ENCODE data around the gene FA2H. TPM values are rescaled to one million over a fixed set of nuclear protein-coding genes. Genes with fewer than 3 reads are reported as not detected.
A peak's percentile ranks its signal among the peaks of the same experiment; 100 is the strongest.

The FA2H gene
- total and polyA plus RNA-seq, 2 of the 13 experiments (the other 11 are each of a cell fraction or from before 2014, with no cell fraction given), result 0.20 TPM; not detected in 1

DNA sequence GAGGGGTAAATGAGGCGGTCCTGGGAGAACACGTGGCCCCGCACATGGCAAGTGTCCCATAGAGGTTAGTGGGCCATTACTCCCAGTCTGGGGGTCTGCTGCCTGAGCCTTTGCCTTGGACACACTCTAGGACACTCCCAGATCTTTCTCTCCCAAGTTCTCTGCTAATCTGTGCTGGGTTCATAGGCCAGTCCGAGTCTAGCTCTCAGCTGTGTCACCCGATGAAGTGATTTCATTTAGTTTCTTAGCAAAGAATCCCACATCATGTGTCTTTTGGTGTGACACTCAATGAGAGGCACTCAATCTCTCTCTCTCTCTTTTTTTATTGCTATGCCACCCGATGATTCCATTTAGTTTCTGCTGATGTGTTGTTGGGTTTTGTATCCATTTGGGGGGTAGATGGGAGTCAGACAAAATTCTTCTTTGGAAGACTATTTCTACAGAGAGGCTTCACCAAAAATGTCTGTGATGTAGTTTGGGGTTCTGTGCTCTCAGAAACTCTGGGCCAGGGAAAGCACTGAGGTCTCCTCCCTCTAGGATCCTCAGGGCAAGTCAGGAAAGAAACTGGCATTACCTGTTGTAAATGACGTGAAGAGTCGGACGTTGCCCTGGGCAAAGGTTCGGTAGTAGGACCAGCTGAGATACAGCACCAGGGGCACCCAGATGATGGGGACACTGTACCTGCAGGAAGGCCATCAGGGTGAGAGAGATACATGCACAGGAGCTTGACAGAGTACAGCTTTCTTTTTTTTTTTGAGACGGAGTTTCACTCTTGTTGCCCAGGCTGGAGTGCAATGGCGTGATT lies 48.8 kb downstream of the FA2H start:
- TF ChIP-seq, protein P1, sequence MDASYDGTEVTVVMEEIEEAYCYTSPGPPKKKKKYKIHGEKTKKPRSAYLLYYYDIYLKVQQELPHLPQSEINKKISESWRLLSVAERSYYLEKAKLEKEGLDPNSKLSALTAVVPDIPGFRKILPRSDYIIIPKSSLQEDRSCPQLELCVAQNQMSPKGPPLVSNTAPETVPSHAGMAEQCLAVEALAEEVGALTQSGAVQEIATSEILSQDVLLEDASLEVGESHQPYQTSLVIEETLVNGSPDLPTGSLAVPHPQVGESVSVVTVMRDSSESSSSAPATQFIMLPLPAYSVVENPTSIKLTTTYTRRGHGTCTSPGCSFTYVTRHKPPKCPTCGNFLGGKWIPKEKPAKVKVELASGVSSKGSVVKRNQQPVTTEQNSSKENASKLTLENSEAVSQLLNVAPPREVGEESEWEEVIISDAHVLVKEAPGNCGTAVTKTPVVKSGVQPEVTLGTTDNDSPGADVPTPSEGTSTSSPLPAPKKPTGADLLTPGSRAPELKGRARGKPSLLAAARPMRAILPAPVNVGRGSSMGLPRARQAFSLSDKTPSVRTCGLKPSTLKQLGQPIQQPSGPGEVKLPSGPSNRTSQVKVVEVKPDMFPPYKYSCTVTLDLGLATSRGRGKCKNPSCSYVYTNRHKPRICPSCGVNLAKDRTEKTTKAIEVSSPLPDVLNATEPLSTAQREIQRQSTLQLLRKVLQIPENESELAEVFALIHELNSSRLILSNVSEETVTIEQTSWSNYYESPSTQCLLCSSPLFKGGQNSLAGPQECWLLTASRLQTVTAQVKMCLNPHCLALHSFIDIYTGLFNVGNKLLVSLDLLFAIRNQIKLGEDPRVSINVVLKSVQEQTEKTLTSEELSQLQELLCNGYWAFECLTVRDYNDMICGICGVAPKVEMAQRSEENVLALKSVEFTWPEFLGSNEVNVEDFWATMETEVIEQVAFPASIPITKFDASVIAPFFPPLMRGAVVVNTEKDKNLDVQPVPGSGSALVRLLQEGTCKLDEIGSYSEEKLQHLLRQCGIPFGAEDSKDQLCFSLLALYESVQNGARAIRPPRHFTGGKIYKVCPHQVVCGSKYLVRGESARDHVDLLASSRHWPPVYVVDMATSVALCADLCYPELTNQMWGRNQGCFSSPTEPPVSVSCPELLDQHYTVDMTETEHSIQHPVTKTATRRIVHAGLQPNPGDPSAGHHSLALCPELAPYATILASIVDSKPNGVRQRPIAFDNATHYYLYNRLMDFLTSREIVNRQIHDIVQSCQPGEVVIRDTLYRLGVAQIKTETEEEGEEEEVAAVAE (CRISPR knock-in tag; IDR thresholded peaks at IDR 0.05; ENCODE audit: borderline replicate concordance), result no peak
- TF ChIP-seq, protein P2, sequence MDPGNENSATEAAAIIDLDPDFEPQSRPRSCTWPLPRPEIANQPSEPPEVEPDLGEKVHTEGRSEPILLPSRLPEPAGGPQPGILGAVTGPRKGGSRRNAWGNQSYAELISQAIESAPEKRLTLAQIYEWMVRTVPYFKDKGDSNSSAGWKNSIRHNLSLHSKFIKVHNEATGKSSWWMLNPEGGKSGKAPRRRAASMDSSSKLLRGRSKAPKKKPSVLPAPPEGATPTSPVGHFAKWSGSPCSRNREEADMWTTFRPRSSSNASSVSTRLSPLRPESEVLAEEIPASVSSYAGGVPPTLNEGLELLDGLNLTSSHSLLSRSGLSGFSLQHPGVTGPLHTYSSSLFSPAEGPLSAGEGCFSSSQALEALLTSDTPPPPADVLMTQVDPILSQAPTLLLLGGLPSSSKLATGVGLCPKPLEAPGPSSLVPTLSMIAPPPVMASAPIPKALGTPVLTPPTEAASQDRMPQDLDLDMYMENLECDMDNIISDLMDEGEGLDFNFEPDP (CRISPR knock-in tag; conservative IDR thresholded peaks at IDR 0.05), result 0 out of 2 replicates have a peak, but pooled peaks have one; percentile 40
- Histone ChIP-seq H3K79me2 (ENCODE audit: insufficient read depth, low read length) (no peaks in the 10 kb centered on the region), H4K20me1 (ENCODE audit: insufficient read depth, low read length) (no peaks in the 10 kb centered on the region), H3K4me2 (ENCODE audit: low read depth, low read length) (no peak overlapping the region), H3K4me3 (replicated peaks in 1 of 3; ENCODE audit: insufficient read depth in 1 of 3, low read depth in 2 of 3, low read length in 3 of 3) (no peak overlapping the region), H3K4me1 (ENCODE audit: insufficient read depth, low read length) (peaks cover 21% of the 10 kb centered on the region), H2AFZ (ENCODE audit: low read length) (no peak overlapping the region), H3K27me3 (ENCODE audit: control insufficient read depth in 1 of 2, insufficient read depth in 2 of 2, low read length in 2 of 2) (peaks cover 0 to 24% of the 10 kb centered on the region in 2 experiments; a peak in 3 of 5 replicates), H3K9me3 (ENCODE audit: low read length) (peaks cover 8% of the 10 kb centered on the region), H3K36me3 (replicated peaks in 1 of 2; ENCODE audit: control insufficient read depth in 1 of 2, insufficient read depth in 2 of 2, low read length in 2 of 2) (no peaks in the 10 kb centered on the region), H3K27ac (ENCODE audit: extremely low read length, insufficient read depth, low read length) (no peak overlapping the region), H3K9ac (ENCODE audit: insufficient read depth, low read depth, low read length) (no peak overlapping the region)
- DNase-seq (ENCODE audit: low spot score), result no peak
- POLR2A ChIA-PET, result interaction anchor here (0.5 kb wide), 1 partner anchor 399 kb away, joined by 5 read pairs; no protein-coding TSS in a partner anchor
- intact Hi-C loops (cut with micrococcal nuclease; ENCODE audit: unreplicated experiment) (loop anchor here (1.0 kb wide), 1 partner anchor 17 kb away; no protein-coding TSS in a partner anchor), in situ Hi-C loops (cut with HindIII; ENCODE audit: extremely low pct_ligation_motif_present, low pct_unique_long_range_greater_than_20kb) (no loop called here)
- no TSS peak for BruUV-seq (replicated peaks)
- no peak for FAIRE-seq
- WGBS (ENCODE audit: low lambda C conversion rate), result 62% methylated on average over 12 of the region's 12 CpGs
- no peak for ATAC-seq
- CTCF ChIA-PET (ENCODE audit: low intra/inter-chr PET ratio, low total read pairs), result interaction anchor here (1.2 to 3.1 kb wide), 2 partner anchors 16 to 137 kb away, joined by 4 to 23 read pairs; no protein-coding TSS in a partner anchor
